ENCODE data around the gene LIPE.

DNA sequence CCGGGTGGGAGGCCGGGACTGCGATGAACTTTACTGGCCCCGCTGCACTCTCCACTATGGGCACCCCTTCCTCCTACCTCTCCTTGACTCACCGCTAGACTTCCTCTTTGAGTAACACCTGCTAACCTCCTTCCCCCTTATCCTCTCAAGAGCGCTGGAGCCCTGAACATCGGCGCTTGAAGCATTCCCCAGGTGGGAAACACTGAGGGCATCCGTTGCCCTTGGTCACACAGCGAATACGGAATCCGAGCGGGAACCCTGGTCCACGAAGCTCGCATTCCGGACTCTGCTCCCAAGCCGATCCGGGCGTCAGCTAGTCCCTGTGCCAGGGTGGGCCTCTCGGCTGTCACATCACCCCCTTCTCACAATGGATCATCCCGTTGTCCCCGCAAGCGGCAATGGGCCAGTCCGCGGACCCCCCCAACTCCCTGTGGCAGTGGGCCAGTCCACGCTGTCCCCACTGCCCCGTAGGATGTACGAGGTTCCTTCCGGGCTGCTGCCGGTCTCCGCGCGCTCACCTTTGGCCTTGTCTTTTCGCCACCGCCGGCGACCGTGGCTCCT, 4.2 kb downstream of the LIPE start:
- TF ChIP-seq, protein P1, sequence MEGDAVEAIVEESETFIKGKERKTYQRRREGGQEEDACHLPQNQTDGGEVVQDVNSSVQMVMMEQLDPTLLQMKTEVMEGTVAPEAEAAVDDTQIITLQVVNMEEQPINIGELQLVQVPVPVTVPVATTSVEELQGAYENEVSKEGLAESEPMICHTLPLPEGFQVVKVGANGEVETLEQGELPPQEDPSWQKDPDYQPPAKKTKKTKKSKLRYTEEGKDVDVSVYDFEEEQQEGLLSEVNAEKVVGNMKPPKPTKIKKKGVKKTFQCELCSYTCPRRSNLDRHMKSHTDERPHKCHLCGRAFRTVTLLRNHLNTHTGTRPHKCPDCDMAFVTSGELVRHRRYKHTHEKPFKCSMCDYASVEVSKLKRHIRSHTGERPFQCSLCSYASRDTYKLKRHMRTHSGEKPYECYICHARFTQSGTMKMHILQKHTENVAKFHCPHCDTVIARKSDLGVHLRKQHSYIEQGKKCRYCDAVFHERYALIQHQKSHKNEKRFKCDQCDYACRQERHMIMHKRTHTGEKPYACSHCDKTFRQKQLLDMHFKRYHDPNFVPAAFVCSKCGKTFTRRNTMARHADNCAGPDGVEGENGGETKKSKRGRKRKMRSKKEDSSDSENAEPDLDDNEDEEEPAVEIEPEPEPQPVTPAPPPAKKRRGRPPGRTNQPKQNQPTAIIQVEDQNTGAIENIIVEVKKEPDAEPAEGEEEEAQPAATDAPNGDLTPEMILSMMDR (IDR thresholded peaks at IDR 0.05): no peak
- TF ChIP-seq POLR2A (IDR thresholded peaks at IDR 0.05) (no peak), EP300 (IDR thresholded peaks at IDR 0.05) (no peak)
